GM21423 (cell line): Measurements from ENCODE around the gene CAPN12.

Experiments used
- ATAC-seq: cut with Tn5 transposase; IDR thresholded peaks from one replicate; pipeline ENCODE4 v1.9.1; 2021; ENCODE audit warnings: mild to moderate bottlenecking, moderate library complexity; ENCODE audit not compliant: unreplicated experiment

Gene CAPN12

GRCh38 chr19:38712161-38712748, 32.0 kb downstream of the CAPN12 start:
- ATAC-seq, result no peak

DNA sequence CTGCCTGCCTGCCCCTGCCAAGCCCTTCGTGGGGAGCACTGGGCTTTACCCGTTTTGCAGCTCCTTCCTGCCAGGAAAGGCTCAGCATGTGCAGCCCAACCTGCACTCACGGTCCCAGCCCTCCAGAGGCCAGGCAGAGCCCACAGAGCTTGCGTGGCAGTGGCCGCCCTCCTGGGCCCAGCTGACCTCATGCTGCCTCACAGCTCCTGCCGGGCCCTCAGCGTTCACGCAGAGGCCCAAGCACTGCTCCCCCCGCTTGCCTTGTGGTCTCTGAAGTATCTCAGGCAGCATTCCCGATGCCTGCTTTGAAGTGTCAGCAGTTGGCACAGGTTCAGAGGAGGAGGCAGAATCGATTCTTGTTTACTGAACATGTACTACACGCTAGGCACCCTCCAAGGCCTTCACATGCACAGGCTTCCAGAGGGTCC, 32.5 kb downstream of the CAPN12 start:
- ATAC-seq, result no peak

DNA sequence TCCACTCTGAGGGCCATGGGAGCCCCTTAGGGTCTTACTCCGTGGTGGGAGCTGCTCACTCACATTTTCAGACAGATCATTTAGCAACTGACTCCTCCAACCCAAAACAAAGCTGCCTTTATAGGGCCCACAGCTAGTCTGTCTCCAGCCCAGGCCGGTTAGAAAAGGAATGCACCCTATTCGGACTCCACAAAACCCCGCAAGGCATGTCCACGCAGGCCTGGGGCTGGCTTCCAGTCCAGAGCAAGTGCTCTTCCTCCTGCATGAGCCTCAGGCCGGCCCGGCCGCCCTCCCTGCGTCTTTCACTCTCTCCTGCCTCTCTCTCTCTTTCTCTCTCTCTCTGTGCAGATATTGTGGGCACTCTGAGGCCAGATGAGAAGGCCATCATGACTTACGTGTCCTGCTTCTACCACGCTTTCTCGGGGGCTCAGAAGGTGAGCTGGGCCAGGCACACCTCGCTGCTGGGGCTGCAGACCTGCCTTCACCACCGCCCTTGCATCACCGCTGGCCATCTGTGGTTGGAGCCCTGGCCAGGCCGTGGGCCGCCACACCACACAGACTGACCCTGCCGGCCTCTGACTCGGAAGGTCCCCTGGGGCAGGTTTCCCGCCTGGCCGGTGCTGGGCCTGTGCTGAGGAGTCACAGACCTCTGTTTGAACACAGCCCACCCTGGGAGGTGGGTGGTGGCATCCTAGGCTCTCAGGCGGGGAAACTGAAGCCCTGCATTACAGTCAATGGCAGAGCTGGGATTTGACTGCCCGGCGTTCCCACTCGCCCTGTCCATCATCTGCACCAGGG, 33.1 kb downstream of the CAPN12 start:
- no peak for ATAC-seq

- ATAC-seq, result no peak
Observed at GRCh38 chr19:38710416-38710702, 33.9 kb downstream of the CAPN12 start.

DNA sequence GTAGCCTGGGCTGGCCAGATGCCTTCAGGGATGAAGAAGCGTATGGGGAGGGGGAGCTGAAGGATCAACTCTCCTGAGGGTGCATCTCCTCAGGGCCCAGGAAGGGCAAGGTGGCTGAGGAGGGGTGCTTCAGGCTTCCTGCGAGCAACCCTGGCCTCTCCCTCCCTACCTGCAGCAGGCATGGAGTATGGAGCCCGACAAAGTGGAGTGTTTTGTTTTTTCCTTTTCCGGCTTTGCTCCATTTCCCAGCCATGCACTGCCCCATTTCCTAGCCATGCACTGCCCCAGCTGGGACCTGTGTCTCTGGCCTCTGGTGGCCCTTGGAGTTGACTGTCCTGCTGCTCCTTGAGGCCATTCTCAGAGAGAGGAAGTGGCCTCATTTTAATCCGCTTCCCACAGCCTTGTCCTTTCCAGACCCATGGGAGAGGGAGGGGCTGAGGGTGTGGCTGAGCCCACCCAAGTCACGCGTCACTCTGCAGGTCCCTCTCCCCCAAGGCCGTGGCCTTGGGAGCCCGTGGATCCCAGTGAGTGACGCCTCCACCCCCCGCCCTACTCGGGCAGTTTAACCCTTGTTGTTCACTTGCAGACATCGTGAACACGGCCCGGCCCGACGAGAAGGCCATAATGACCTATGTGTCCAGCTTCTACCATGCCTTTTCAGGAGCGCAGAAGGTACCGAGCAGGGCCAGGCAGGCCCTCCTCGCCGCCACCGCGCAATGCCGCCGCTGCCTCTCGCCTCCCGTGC, 34.4 kb downstream of the CAPN12 start:
- no peak for ATAC-seq

DNA sequence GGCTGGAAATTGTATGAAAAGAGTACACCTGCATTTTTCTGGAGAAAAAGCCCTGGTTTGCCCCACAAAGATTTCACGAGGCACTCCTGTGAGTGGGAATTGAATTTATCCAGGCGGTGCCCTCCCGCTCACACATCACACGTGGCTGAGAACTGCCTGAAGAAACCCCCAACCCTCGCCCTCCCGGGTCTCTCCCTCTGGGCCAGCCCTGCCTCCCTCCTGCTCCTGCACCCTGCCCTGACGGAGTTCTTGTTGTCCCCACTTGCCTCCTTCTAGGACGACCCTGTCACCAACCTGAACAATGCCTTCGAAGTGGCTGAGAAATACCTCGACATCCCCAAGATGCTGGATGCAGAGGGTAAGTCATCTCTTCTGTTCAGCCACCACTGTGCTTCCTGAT, 35.2 kb downstream of the CAPN12 start:
- ATAC-seq, result no peak

- no peak for ATAC-seq
Observed at GRCh38 chr19:38708413-38709024, 35.8 kb downstream of the CAPN12 start.

DNA sequence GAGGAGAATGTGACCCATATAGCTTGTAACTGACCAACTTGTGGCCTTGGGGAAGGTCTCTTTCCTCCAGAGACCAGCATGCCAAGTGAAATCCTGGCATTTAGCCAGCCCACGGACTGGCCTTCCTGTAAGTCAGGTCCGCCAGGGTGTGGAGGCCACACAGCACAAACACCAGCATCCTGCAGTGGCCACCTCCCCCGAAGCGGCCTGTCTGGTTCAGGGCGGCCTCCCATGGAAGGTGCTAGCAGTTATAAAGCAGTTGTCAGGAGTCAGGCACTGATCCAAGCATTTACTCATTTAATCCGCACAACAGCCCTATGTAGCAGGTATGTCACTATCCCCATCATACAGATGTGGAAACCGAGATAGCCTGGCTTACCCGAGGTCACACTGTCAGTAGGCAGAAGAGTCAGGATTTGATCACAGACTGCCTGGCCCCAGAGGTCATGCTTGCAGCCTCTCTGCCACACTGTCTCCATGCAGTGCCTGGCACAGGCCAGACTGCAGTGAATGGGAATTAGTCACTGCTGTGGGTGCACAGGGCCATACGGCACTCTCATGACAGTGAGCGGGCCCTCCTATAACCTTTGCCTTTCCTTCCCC, 36.7 kb downstream of the CAPN12 start:
- ATAC-seq, result no peak

DNA sequence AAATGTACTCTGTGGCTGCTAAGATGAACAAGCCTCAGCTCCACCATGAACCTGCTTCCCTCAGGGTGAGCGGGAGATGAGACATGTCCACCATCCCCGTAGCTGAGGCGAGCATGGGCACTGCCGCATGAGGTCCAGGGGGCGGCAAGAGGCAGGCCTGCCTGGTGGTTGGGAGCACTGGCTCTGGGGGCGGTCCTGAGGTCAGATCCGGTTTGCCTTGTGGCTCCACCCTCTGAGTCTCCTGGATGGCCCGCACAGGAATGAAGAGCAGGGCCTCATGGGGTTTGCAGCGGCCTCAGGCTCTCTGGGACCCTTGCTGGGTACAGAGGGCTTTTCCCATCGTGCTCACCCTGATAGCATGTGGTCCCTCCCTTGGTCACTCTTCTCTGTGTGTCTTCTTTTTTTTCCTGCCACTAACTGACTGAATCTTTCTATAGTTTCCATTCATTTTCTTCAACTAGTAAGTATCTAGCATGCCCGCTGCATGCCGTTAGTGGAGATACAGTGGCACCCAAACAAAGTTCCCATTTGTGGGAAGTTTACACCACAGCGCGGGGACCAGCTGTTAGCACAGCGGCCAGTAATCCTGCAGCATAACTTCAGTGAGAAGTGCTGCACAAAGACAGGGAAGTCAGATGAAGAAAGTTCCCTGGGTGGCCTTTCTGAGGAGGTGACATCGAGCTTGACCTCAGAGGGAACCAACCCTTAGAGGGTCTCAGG, 37.3 kb downstream of the CAPN12 start:
- ATAC-seq, result no peak

GRCh38 chr19:38705197-38706019, 38.9 kb downstream of the CAPN12 start:
- ATAC-seq, result no peak

- no peak for ATAC-seq
Observed at GRCh38 chr19:38704488-38705026, 39.7 kb downstream of the CAPN12 start.

DNA sequence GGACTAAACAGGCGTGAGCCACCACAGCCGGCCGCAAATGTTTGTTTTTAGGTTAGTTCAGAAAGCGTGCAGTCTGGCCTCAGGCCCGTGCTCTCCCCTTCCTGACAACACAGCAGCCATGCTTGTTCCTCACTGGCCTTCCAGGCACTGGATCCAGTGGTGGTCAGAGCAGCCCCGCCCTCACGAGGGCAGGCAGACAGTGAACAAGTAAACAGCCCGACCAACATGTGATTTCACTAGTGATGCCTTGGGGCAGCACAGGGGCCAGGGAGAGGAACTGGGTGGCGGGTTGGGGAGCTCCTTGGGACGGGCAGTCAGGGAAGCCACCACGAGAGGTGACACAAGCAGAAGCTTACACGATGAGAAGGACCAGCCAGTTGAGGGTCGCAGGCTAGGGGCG, 40.8 kb downstream of the CAPN12 start:
- ATAC-seq, result no peak

DNA sequence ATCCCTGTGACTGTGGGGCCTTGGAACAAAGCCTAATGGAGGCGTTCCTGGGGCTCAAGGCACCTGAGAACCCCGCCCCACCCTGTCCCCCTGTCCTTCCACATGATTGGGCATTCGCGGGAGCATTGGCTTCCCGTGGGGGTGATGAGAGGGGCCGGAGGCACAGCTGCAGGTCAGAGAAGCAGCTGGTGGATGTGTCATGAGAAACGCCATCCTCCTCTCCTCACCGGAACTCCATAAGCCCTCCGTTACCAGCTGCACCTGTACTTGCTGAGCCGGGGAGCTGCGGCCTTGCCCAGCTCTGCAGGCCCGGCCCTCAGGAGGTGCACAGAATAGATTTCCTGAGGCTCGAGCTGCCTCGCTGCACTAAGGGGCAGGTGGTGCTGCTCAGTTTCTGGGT, 42.0 kb downstream of the CAPN12 start:
- no peak for ATAC-seq

DNA sequence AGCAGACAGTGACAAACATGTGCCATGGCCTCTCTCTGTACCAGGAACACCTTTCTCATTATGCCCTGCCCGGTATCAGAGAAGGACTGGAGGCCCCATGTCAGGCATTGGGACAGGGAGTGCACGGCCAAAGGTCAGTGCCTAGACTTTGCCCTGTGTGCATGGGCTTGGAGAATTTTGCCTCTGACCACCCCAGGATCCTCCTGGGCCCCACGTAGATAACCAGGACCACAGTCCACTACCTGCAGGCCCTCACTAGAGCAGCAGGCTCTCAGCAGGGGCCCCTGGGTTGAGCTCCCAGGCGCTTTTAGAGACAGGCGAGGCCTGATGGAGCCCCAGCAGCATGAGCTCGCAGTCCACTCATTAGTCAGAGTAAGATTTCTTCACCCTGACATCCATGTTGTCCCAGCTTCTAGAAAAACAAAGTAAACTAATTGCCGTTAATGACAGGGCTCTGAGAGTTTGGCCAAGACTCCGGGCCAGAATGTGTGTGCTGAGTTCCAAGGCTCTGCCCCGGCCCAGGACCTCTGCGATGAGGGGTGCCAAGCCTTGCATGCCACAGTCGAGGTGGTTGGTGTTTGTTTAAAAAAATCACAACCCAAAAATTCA, 42.7 kb downstream of the CAPN12 start:
- no peak for ATAC-seq

- no peak for ATAC-seq
Observed at GRCh38 chr19:38700902-38701454, 43.3 kb downstream of the CAPN12 start.

DNA sequence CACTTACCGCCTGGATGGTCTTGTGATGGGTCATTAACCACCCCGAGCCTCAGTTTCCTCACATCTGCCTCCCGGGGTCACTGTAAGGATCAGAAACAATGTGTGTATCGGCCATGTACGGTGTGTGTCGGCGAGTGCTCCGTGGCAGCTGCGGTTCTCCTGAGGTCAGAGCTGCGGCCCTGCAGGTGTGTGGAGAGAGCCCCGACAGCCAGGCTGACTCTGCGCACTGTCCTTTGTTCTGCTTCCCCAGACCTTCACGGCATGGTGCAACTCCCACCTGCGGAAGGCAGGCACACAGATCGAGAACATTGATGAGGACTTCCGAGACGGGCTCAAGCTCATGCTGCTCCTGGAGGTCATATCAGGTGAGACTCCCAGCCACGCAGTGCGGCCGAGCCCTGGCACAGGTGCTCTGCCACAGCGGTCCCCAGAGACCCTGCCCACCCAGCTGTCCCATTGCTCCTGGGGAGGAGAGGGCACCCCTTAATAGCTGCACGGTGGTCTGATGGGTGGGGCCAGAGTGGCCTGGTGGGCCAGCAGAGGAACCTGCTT, 43.8 kb downstream of the CAPN12 start:
- no peak for ATAC-seq

GRCh38 chr19:38699647-38700349, 44.5 kb downstream of the CAPN12 start:
- ATAC-seq, result no peak

- ATAC-seq, result no peak
Observed at GRCh38 chr19:38699027-38699346, 45.3 kb downstream of the CAPN12 start.
